ENCODE results near the gene CTSW.

DNA sequence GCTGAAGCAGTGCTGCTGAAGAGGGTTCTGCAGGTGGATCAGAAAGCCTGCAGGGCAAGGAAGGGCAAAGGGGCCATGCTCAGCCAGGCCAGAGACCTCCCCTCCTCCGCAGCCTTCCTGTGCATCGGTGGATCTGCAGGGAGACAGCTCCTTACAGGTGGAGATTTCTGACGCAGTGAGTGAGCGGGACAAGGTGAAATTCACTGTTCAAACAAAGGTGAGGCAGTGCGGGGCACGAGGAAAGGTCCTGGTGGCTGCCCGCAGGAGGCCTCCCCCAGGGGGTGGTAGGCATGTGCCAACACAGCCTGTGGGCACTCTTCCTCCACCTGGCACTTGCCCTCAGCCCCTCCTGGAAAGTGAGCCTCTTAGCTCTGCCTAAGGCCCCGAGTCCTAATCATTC is 30.3 kb upstream of the CTSW start:
- no peak for TF ChIP-seq EP300 (IDR thresholded peaks at IDR 0.05)
- TF ChIP-seq, protein P1, sequence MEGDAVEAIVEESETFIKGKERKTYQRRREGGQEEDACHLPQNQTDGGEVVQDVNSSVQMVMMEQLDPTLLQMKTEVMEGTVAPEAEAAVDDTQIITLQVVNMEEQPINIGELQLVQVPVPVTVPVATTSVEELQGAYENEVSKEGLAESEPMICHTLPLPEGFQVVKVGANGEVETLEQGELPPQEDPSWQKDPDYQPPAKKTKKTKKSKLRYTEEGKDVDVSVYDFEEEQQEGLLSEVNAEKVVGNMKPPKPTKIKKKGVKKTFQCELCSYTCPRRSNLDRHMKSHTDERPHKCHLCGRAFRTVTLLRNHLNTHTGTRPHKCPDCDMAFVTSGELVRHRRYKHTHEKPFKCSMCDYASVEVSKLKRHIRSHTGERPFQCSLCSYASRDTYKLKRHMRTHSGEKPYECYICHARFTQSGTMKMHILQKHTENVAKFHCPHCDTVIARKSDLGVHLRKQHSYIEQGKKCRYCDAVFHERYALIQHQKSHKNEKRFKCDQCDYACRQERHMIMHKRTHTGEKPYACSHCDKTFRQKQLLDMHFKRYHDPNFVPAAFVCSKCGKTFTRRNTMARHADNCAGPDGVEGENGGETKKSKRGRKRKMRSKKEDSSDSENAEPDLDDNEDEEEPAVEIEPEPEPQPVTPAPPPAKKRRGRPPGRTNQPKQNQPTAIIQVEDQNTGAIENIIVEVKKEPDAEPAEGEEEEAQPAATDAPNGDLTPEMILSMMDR (IDR thresholded peaks at IDR 0.05) = no peak
